Mesodermal cell (in vitro differentiated cells): ENCODE data around the gene ZMIZ1.
A peak's percentile ranks its signal among the peaks of the same experiment; 100 is the strongest.

ENCODE experiments used
- H3K27ac ChIP-seq: 2 replicates; pipeline ENCODE4 v1.7.0; 2013; ENCODE audit warnings: mild to moderate bottlenecking, low read depth, low read length, moderate library complexity; ENCODE audit not compliant: severe bottlenecking
- H3K36me3 ChIP-seq: 2 replicates; pipeline ENCODE4 v1.7.1; 2013; ENCODE audit warnings: mild to moderate bottlenecking, low read length, moderate library complexity; ENCODE audit not compliant: control insufficient read depth, insufficient read depth
- H3K4me1 ChIP-seq: one replicate; pipeline ENCODE4 v1.7.1; 2013; ENCODE audit warnings: mild to moderate bottlenecking, low read length; ENCODE audit not compliant: insufficient read depth, control insufficient read depth, poor library complexity, severe bottlenecking
- H3K4me3 ChIP-seq: 2 replicates; pipeline ENCODE4 v1.7.0; 2013; ENCODE audit warnings: low read length, control low read depth, mild to moderate bottlenecking; ENCODE audit not compliant: insufficient read depth, poor library complexity, severe bottlenecking; ENCODE audit errors: extremely low read depth
- H3K9me3 ChIP-seq: 2 replicates; pipeline ENCODE4 v1.7.1; 2013; ENCODE audit warnings: mild to moderate bottlenecking, low read length, moderate library complexity; ENCODE audit not compliant: control insufficient read depth
- WGBS, 2 experiments: methylation state at CpG; one replicate each; pipeline ENCODE4 v1.1.5; 2013; ENCODE audit warnings: missing lambda C conversion rate in 2 of 2; ENCODE audit not compliant: insufficient coverage in 2 of 2; 5-methylcytosine and 5-hydroxymethylcytosine counted together

The ZMIZ1 gene

GRCh38 chr10:79287973-79288723, 219.4 kb downstream of the ZMIZ1 start:
- H3K4me3 ChIP-seq: no peak overlapping the region
- 98 to 99% methylated on average over 12 to 13 of the region's 15 CpGs for WGBS, 2 experiments
- H3K4me1 ChIP-seq: peaks cover 9% of the 10 kb centered on the region
- H3K9me3 ChIP-seq: no peaks in the 10 kb centered on the region
- H3K36me3 ChIP-seq: peaks cover 96% of the 10 kb centered on the region
- no peak overlapping the region for H3K27ac ChIP-seq

GRCh38 chr10:79289801-79290200, 221.0 kb downstream of the ZMIZ1 start:
- Histone ChIP-seq H3K9me3 (no peaks in the 10 kb centered on the region), H3K4me1 (peaks cover 9% of the 10 kb centered on the region), H3K4me3 (no peak overlapping the region), H3K36me3 (peaks cover 97% of the 10 kb centered on the region), H3K27ac (no peak overlapping the region)
- 87 to 92% methylated on average over 6 of the region's 6 CpGs for WGBS, 2 experiments

GRCh38 chr10:79292026-79292766, 223.4 kb downstream of the ZMIZ1 start:
- WGBS, 2 experiments: 96% methylated on average over 12 to 14 of the region's 14 CpGs
- Histone ChIP-seq H3K4me3 (no peak overlapping the region), H3K36me3 (peaks cover 95% of the 10 kb centered on the region), H3K9me3 (no peaks in the 10 kb centered on the region), H3K4me1 (peaks cover 7% of the 10 kb centered on the region), H3K27ac (no peak overlapping the region)

GRCh38 chr10:79292891-79293746, 224.4 kb downstream of the ZMIZ1 start:
- H3K9me3 ChIP-seq: no peaks in the 10 kb centered on the region
- H3K36me3 ChIP-seq: peaks cover 95% of the 10 kb centered on the region
- H3K4me3 ChIP-seq: no peak overlapping the region
- H3K27ac ChIP-seq: no peak overlapping the region
- H3K4me1 ChIP-seq: peaks cover 12% of the 10 kb centered on the region
- 94 to 97% methylated on average over 18 to 19 of the region's 24 CpGs for WGBS, 2 experiments

GRCh38 chr10:79293841-79294581, 225.2 kb downstream of the ZMIZ1 start:
- no peaks in the 10 kb centered on the region for H3K9me3 ChIP-seq
- H3K4me3 ChIP-seq: no peak overlapping the region
- H3K36me3 ChIP-seq: peaks cover 94% of the 10 kb centered on the region
- 93 to 97% methylated on average over 9 to 11 of the region's 11 CpGs for whole genome bisulfite sequencing, 2 experiments
- H3K4me1 ChIP-seq: peaks cover 21% of the 10 kb centered on the region
- peak overlapping the region; percentile 25 for H3K27ac ChIP-seq

GRCh38 chr10:79295563-79295962, 226.8 kb downstream of the ZMIZ1 start:
- no peak overlapping the region for H3K4me3 ChIP-seq
- H3K9me3 ChIP-seq: no peaks in the 10 kb centered on the region
- H3K27ac ChIP-seq: peak overlapping the region; percentile 29
- peaks cover 33% of the 10 kb centered on the region for H3K4me1 ChIP-seq
- 93 to 100% methylated on average over 3 of the region's 5 CpGs for WGBS, 2 experiments
- peaks cover 94% of the 10 kb centered on the region for H3K36me3 ChIP-seq

GRCh38 chr10:79296431-79296830, 227.7 kb downstream of the ZMIZ1 start:
- Histone ChIP-seq H3K9me3 (no peaks in the 10 kb centered on the region), H3K36me3 (peaks cover 94% of the 10 kb centered on the region), H3K27ac (no peak overlapping the region), H3K4me3 (no peak overlapping the region), H3K4me1 (peaks cover 33% of the 10 kb centered on the region)
- 93 to 96% methylated on average over 9 to 12 of the region's 14 CpGs for WGBS, 2 experiments

- Histone ChIP-seq H3K27ac (peak overlapping the region; percentile 87), H3K9me3 (no peaks in the 10 kb centered on the region), H3K4me3 (no peak overlapping the region), H3K4me1 (peaks cover 29% of the 10 kb centered on the region), H3K36me3 (peaks cover 94% of the 10 kb centered on the region)
- 87 to 90% methylated on average over 24 to 26 of the region's 27 CpGs for WGBS, 2 experiments
Measured at GRCh38 chr10:79298403-79299244, 229.9 kb downstream of the ZMIZ1 start.

GRCh38 chr10:79299397-79300241, 230.9 kb downstream of the ZMIZ1 start:
- peaks cover 94% of the 10 kb centered on the region for H3K36me3 ChIP-seq
- peak overlapping the region; percentile 87 for H3K27ac ChIP-seq
- no peak overlapping the region for H3K4me3 ChIP-seq
- H3K9me3 ChIP-seq: no peaks in the 10 kb centered on the region
- 86 to 92% methylated on average over 13 of the region's 13 CpGs for WGBS, 2 experiments
- peaks cover 29% of the 10 kb centered on the region for H3K4me1 ChIP-seq
